ENCODE data around the gene HOXC10. TPM values are rescaled to one million over a fixed set of nuclear protein-coding genes. Genes with fewer than 3 reads are reported as not detected.
A peak's percentile ranks its signal among the peaks of the same experiment; 100 is the strongest.

HOXC10 gene
- total RNA-seq, 2 donors from 2014 or later: not detected

DNA sequence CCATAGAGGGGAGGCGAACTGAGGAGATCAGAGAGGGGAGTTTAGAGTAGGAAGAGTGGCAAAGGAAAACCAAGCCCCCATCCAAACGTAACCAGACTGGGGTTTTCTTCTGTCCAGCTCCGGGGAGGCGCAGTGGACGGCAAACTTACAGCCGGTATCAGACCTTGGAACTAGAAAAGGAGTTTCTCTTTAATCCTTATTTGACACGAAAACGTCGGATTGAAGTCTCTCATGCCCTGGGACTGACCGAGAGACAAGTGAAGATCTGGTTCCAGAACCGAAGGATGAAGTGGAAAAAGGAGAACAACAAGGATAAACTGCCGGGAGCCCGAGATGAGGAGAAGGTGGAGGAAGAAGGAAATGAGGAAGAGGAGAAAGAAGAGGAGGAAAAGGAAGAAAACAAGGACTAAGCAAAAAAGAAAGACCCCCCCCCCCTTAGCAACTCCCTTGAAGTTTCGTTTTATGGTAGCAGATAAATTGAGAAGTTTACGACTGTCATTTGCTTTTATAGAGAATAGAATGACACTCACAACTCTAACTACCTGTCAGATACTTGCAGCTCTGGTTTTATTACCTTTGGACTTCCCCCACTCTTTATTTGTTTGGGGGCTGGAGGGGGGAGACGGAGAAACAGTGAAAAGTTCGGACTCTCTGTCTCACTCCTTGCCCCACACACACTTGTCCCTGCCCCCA, 26.2 kb downstream of the HOXC10 start:
- DNase-seq (ENCODE audit: low spot score in 2 of 2): no peak
- peaks cover 3 to 7% of the 10 kb centered on the region in 2 donors for H3K36me3 Mint-ChIP-seq
- no peaks in the 10 kb centered on the region for H3K9me3 Mint-ChIP-seq
- H3K27ac Mint-ChIP-seq: no peak overlapping the region
- no peak for ATAC-seq

DNA sequence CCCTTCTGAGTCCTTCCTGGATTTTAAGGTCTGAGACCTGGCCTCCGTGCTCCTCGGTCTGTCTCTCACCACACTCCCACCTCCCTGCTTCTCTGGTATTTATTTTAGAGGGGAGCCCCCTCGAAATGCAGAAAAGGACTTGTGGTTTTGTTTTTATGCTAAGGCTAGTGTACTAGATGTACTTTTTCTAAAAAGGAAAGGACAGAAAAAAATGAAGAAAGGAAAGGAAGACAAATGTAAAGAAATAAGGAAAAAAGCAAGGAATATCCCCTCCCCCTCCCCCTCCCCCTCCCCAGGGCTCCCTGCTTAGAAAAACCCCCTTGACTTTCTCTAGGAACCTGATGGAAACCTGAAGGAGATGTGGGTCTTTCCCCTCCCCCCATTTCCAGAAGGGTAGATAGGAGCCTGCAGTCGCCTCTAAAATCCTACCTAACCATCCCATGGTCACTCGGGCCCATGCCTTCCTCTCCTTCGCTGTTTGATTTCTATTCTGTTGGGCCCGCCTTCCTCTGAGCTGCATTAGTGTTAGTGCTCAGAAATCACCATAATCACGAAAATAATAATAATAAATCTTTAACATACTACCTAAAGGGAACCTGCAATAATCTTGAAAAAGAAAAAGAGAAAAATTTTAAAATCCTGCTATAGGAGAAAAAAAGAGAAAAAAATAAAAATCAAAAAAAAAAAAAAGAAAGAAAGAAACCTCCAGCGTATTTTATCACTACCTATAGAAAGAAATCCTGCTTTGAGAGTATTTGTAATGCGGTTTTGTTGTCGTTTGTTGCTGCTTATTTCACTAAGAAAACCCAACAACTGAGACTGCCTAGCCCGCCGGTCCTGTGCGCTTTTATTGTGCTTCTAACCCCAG, 27.0 kb downstream of the HOXC10 start:
- Mint-ChIP-seq H3K36me3 (peaks cover 0 to 7% of the 10 kb centered on the region in 2 donors), H3K27ac (no peak overlapping the region), H3K9me3 (no peaks in the 10 kb centered on the region)
- DNase-seq (ENCODE audit: low spot score in 2 of 2) (no peak), ATAC-seq (no peak)

DNA sequence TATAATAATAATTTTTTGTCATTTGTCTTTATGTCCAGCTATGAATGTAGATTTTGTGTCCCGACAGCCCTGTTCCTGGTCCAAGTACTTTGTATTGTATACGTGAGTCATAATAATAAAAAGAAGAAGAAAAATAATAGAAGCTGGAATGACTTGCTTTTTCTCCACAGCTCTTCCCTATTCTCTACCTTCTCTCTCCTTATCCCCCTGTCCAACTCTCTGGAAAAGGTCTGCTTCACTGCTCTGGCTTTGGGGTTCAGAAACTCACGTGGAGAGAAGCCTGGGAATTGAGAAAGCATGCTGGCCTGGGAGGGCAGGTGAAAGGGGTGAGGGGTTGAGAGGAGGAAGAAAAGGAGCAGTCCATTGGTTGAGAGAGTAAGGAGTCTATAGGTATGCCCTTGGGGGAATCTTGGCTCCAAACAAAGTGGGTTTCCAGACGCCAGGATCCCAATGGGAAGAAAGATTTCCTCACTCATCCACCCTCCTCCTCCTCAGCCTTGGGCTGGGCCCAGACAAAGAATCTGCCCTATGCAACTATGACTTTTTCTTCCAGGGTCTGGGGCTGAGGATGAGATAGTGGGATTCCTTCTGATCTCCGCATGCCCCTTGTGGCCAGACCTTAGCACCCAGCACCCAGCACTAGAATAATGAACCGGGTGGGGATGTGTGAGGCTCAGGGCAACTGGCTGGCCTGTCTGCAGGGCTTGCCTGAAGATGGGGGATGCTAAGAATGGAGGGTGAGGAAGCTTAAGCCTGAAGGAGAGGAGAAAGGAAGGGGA, 27.9 kb downstream of the HOXC10 start:
- ATAC-seq (no peak), DNase-seq (ENCODE audit: low spot score in 2 of 2) (no peak)
- H3K36me3 Mint-ChIP-seq: peaks cover 0 to 7% of the 10 kb centered on the region in 2 donors
- H3K27ac Mint-ChIP-seq: no peak overlapping the region
- H3K9me3 Mint-ChIP-seq: no peaks in the 10 kb centered on the region

DNA sequence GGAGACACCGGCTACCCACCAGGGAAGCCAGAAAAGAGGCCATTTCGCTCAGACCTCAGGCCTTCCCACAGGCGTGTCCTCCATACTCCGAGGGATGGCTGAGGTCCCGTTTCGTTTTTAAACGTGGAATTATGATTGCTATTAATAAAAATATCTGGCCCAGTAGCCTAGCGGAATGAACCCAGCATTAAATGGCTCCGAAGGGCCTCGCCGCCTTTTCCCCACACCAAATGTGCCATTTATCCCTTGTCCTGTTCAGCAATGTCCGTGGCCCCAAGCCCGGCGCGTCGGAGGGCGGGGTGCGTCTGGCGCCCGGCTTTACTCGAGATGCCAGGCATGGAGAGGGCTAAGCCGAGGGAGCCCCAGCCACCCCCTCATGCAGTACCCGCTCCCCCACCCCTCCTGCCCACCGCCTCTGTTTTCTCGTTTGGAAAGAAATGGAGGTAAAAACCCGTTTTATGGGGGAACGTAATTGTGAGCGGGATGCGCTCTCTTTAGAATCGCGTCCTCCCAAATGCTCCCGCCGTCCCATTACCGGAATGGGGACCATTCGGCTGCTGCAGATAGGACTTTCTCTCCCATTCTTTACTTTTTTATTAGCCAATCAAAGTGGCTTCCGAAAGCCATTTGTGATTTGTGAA, 29.6 kb downstream of the HOXC10 start:
- DNase-seq (ENCODE audit: low spot score in 2 of 2) (no peak), ATAC-seq (no peak)
- Mint-ChIP-seq H3K36me3 (peaks cover 0 to 7% of the 10 kb centered on the region in 2 donors), H3K27ac (no peak overlapping the region), H3K9me3 (no peaks in the 10 kb centered on the region)

DNA sequence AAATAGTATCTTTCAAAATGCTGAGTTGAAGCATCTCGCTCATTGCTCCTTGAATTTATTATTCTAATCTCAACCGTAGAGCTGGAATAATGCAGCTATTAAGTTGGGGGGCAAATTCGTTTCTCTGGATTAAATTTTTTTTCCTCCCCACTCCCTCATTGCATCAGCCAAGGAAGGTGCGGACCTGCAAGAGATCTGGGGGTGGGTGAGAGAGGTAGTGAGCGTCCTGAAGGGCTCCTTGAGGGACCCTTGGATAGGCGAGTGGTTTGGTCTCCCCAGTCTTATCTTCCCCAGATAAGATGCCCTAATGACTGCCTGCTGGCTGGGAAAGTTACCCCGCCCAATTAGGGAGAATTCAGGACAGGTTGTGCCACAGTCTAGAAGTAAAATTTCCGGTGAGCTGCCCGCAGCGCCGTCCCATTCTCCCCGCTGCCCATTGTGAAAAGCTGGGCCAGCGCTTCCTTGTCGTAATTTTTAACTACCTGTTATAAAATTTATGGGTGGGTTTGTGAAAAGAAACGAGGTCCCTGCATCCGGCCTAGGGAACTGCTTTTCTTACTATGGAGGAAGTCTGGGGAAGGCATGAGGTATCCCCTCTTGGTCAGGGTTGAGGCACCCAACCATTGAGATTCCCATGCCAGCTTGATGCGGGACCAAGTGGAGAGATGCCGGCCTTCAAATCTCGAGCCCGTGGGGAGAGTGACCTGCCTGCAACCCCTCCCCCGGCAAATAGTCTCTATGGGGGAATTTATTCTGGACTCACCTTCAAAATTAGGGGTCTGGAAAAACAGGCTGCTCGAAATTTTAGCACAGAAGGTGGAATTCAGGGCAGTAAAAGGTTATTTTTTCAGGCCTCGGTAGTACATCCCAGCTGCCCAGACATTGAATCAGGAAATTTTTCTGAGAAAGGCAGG, 30.3 kb downstream of the HOXC10 start:
- no peaks in the 10 kb centered on the region for H3K9me3 Mint-ChIP-seq
- H3K36me3 Mint-ChIP-seq: peaks cover 0 to 7% of the 10 kb centered on the region in 2 donors
- ATAC-seq (no peak), DNase-seq (ENCODE audit: low spot score in 2 of 2) (no peak)
- H3K27ac Mint-ChIP-seq: no peak overlapping the region

DNA sequence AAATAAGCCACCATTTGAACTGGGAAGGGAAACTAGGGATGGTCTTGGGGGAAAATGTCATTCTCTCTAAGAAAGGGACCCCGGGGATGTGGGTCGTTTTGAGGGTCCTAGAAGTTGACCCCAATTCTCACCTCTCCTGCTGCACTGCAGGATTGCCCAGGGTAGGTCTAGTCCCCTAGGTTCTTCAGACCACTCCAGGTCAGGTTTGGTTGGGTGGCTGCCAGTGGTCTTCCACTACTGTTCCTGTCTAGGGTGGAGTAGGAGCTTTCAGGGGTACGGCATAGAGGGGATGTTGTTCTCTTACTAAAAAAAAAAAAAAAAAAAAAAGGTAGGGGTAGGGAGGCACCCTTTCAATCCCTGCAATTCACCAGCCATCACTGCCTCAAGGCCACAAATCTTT, 31.1 kb downstream of the HOXC10 start:
- no peak for DNase-seq (ENCODE audit: low spot score in 2 of 2)
- Mint-ChIP-seq H3K27ac (no peak overlapping the region), H3K36me3 (peaks cover 0 to 7% of the 10 kb centered on the region in 2 donors), H3K9me3 (no peaks in the 10 kb centered on the region)
- ATAC-seq: no peak

DNA sequence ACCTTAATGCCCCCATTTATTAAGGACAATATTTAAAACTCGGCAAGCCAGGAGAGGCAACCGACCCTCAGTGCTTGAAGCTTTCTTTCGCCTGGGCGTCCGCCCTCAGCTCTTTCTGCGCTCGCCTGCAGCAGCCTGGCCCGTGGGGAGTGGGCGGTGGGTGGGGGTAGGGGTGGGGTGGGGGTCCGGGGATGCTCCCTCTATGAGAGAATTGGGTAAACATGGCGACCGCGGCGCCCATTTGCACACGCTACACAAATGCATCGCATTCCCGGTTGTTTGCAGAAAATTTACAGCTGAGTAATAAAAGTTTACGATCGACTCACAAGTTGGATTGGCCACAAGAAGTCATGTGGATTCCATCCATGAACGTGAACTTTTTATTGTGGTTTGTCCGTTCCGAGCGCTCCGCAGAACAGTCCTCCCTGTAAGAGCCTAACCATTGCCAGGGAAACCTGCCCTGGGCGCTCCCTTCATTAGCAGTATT, 31.6 kb downstream of the HOXC10 start:
- no peak overlapping the region for H3K27ac Mint-ChIP-seq
- ATAC-seq (no peak), DNase-seq (ENCODE audit: low spot score in 2 of 2) (no peak)
- H3K9me3 Mint-ChIP-seq: no peaks in the 10 kb centered on the region
- H3K36me3 Mint-ChIP-seq: peaks cover 0 to 7% of the 10 kb centered on the region in 2 donors

DNA sequence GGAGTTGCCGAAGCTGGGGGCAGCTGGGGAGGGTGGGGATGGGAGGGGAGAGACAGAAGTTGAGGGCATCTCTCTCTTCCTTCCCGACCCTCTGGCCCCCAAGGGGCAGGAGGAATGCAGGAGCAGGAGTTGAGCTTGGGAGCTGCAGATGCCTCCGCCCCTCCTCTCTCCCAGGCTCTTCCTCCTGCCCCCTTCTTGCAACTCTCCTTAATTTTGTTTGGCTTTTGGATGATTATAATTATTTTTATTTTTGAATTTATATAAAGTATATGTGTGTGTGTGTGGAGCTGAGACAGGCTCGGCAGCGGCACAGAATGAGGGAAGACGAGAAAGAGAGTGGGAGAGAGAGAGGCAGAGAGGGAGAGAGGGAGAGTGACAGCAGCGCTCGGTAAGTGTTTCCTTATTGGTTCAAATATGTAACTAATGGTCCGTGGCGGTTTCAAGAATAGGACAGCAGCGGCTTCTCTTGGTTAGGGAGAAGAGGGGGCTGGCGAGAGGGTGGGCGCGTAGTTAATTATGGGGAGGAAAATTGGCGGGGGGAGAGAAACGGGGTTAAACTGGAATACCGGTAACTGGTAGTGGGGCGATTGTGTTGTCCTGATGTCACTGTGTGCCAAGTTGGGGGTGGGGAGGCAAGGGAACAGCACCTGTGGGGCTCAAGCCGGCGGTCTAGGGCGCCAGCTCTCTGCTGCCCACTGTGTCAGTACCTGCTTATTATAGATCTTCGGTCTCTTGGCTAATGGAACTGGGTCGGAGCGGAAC, 32.3 kb downstream of the HOXC10 start:
- H3K27ac Mint-ChIP-seq: peak overlapping the region in 1 of 2 donors; percentile 25
- ATAC-seq: peak; percentile 55 to 60
- no peaks in the 10 kb centered on the region for H3K9me3 Mint-ChIP-seq
- DNase-seq (ENCODE audit: low spot score in 2 of 2): no peak
- peaks cover 0 to 7% of the 10 kb centered on the region in 2 donors for H3K36me3 Mint-ChIP-seq

DNA sequence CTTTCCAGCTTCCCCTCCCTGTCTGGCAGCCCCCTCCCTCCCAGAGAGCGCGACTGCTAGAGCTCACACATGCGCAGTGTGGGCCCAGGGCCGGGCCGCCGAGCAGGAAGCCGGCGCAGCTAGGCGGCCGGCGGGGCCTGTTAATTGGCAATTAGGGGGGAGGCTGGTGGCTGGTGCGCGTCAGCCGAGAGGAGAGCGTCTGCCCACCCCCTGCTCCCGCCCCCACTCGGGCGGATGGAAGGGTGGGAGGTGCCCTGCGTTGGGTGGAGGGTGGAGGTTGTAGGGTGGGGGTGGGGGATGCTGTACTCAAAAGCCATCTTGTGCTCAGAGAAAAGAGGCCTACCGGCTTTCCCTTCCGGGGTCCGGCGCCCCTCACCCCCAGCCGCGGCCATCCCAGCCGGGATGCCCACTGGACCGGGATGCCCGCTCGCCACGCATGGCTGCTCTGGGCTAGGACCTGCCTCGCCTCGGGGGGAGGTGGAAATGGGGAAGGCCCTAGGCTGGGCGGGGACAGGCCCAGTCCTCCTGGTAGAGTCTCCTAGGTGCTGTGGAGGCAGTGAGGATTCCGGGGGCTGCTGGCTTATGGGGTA, 33.0 kb downstream of the HOXC10 start:
- H3K27ac Mint-ChIP-seq: peak overlapping the region in 1 of 2 donors; percentile 25
- ATAC-seq (peak; percentile 89), DNase-seq (ENCODE audit: low spot score in 2 of 2) (peak; percentile 60 to 72)
- peaks cover 0 to 7% of the 10 kb centered on the region in 2 donors for H3K36me3 Mint-ChIP-seq
- no peaks in the 10 kb centered on the region for H3K9me3 Mint-ChIP-seq

DNA sequence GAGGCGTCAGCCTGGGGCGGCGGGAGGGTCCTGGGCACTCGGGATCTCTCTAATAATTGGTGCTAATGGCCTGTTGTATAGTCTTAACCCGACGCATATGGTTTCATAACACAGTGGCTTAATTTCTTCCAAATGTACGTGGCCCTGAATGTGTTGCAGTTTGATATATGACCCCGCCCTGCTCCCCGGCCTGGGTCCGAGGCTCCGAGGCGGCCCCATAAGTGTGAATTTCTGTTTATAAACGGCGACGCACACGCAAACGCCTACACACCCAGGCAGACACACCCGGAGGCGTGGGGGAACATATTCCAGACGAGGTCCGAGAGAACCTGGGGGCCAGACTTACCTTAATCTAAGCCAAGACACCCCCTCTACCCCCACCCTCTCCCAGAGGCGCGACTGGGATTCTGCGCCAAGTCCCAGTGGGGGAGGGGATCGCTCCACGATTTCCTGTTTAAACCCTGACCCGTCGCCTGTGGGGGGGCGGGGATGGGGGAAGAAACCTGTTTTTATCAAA, 33.6 kb downstream of the HOXC10 start:
- Mint-ChIP-seq H3K27ac (peak overlapping the region in 1 of 2 donors; percentile 25), H3K9me3 (no peaks in the 10 kb centered on the region), H3K36me3 (peaks cover 0 to 7% of the 10 kb centered on the region in 2 donors)
- no peak for DNase-seq (ENCODE audit: low spot score in 2 of 2)
- no peak for ATAC-seq

DNA sequence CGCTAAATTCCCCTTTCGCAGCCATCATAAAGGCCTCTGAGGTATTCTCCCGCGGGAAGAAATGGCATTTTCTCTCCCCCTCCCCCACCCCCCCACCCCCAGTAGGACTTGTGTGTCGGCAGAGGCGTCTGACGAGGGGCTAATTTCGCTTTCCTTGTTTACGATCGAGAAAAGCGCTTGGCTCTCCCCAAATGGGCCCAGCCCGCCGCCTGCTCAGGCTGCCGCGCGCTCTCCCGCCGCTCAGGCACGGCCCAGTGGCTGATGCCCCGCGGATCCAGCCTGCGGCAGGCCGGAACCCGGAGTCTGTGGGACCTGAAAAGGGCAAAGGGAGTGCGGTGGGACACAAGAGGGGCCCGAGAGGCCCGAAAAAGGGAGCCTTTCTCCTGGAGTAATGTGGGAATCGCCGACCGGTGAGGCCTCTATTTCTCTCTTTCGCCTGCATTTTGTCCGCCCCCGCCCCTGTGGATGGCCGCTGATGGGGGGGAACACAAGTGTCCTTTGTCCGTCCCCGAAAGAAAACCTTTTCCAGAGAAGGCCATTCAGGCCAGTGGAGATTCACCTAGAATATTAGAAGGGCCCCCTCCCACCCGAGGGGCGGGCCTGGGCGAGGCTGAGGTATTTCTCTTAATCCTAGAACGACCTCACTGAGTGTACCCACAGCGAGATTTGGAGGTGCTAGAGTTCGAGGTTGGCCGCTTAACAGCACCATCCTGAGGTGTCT, 34.3 kb downstream of the HOXC10 start:
- ATAC-seq (no peak), DNase-seq (ENCODE audit: low spot score in 2 of 2) (no peak)
- H3K27ac Mint-ChIP-seq: no peak overlapping the region
- no peaks in the 10 kb centered on the region for H3K9me3 Mint-ChIP-seq
- H3K36me3 Mint-ChIP-seq: peaks cover 0 to 7% of the 10 kb centered on the region in 2 donors

DNA sequence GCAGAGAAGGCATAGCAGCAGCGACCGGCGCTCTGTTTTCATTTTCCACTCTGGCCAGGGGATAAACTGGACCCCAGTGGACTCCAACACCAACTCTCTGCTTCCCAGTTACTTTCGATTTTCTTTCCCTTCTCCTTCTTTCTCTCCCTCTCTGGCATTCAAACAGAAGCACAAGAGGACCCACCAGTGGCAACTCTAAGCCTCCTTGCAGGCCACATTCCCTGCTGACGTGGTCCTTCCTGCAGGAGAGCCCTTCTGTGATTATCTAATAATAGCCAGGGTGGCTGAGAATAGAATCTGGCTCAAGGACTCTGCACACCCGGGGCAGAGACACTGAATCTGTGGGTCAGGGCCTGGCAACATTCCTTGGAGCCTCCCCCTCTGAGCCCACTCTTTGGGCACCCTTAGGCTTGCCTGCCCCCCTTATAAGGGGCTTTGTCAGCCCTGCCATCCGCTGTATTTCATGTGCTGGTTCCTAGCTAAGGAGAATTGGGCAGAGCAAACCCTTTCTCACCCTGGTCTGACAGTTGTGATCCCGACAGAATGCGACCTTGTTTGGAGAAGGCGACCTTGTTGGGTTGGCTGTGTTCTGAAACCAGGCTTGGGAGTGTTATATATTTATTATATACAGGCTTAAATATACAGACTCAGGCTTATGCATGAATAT, 35.1 kb downstream of the HOXC10 start:
- ATAC-seq (no peak), DNase-seq (ENCODE audit: low spot score in 2 of 2) (no peak)
- peaks cover 0 to 2% of the 10 kb centered on the region in 2 donors for H3K36me3 Mint-ChIP-seq
- H3K9me3 Mint-ChIP-seq: no peaks in the 10 kb centered on the region
- no peak overlapping the region for H3K27ac Mint-ChIP-seq

DNA sequence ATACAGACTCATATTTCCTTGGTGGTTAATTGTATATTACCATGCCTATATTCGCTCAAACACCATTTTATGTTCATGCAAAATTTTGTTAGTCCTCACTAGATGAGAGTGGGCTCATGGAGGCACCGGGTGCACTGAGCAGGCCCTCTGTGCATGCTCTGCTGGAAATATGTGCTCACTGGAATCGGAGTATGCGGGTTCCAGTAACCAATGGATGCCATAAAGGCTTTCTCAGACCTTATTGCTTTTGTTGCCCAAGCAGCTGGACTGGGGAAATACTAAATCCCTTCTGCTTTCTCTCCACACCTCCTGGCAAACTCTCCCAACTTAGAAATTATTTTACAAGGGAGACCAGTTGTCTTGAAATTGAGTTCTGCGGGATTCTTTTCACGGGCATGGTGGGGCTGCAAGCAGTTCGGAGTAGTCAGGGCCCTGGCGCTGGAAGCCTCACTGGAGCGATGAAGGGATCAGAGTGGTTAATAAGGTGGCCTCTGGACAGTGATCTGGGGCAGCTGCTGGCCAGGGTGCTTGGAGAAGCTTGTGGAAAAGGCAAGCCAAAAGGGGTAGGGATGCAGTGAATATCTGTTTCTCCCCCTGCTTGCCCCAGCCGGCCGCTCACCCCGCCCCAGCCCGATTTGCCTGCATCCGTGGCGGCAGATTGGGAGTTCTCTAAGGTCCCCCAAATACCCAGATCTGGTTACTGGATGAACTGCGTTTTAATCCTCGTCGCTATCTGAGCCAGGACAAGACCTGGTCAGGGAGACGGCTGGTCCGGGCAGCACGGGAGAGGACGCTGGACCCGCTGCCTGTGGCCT, 35.9 kb downstream of the HOXC10 start:
- Mint-ChIP-seq H3K9me3 (no peaks in the 10 kb centered on the region), H3K27ac (no peak overlapping the region), H3K36me3 (no peaks in the 10 kb centered on the region)
- no peak for DNase-seq (ENCODE audit: low spot score in 2 of 2)
- ATAC-seq: no peak
